ENCODE measurements around the gene SLAIN1. TPM values are rescaled to one million over a fixed set of nuclear protein-coding genes. Genes with fewer than 3 reads are reported as not detected.

The SLAIN1 gene
- total and polyA plus RNA-seq, 10 of the 15 experiments (the other 5 are each of a cell fraction or from before 2014, with no cell fraction given), result 11.9 to 140 (median 56.9) TPM

GRCh38 chr13:77742801-77743200 is 45.3 kb downstream of the SLAIN1 start (continued):
- TF ChIP-seq IRF3 (IDR thresholded peaks at IDR 0.05), result no peak
- no peak for TF ChIP-seq E4F1 (IDR thresholded peaks at IDR 0.05; ENCODE audit: borderline replicate concordance, partially characterized antibody)
- no peak for TF ChIP-seq LARP7 (IDR thresholded peaks at IDR 0.05)
- TF ChIP-seq IKZF2 (IDR thresholded peaks at IDR 0.05), result no peak
- no peak for TF ChIP-seq TCF3 (IDR thresholded peaks at IDR 0.05; ENCODE audit: borderline replicate concordance, insufficient read depth, low read depth, low read length)
- no peak for TF ChIP-seq ZSCAN29 (IDR thresholded peaks at IDR 0.05)
- no peak for TF ChIP-seq ESRRA (IDR thresholded peaks at IDR 0.05; ENCODE audit: low read length)

- no peak overlapping the region for H2AFZ ChIP-seq (ENCODE audit: control insufficient read depth, low read depth, low read length)
- ATAC-seq (peak; percentile 67), FAIRE-seq (no peak), DNase-seq (ENCODE audit: low read depth, low spot score) (no peak)
- intact Hi-C loops (cut with micrococcal nuclease; ENCODE audit: unreplicated experiment), result no loop called here
- H4K20me1 ChIP-seq (ENCODE audit: control insufficient read depth, insufficient read depth), result no peaks in the 10 kb centered on the region
- H3K4me1 ChIP-seq (ENCODE audit: control insufficient read depth, insufficient read depth, low read length), result peaks cover 3% of the 10 kb centered on the region; the same call in 1 of the 2 replicates
- BruUV-seq (replicated peaks), result no TSS peak
- 100% methylated on average over 1 of the region's 1 CpG for WGBS (ENCODE audit: insufficient coverage, insufficient replicate concordance, low lambda C conversion rate, missing lambda C conversion rate)
- H3K27ac ChIP-seq (ENCODE audit: control insufficient read depth, insufficient read depth), result no peak overlapping the region
- ChIA-PET RAD21 (ENCODE audit: unreplicated experiment) (no interaction called here), CTCF (interaction anchor here (0.6 to 9.6 kb wide), 2 partner anchors 90 to 149 kb away, joined by 3 to 225 read pairs; no protein-coding TSS in a partner anchor), POLR2A (no interaction called here), SMC1A (ENCODE audit: uncharacterized antibody, unreplicated experiment) (interaction anchor here (0.8 to 1.6 kb wide), 3 partner anchors 153 to 253 kb away, joined by 3 to 6 read pairs (median 4); no protein-coding TSS in a partner anchor)
- H3K79me2 ChIP-seq (ENCODE audit: control insufficient read depth, insufficient read depth, low read length), result no peaks in the 10 kb centered on the region
- no peak overlapping the region for H3K9ac ChIP-seq (ENCODE audit: control insufficient read depth, insufficient read depth, low read length)
- H3K36me3 ChIP-seq (ENCODE audit: control insufficient read depth in 2 of 2, insufficient read depth in 2 of 2, low read length in 1 of 2), result no peaks in the 10 kb centered on the region; a peak in 2 of 4 replicates
- no peaks in the 10 kb centered on the region for H3K9me3 ChIP-seq (replicated peaks; ENCODE audit: control insufficient read depth, insufficient read depth, low read length)
- no peak overlapping the region for H3K4me2 ChIP-seq (ENCODE audit: control insufficient read depth, insufficient read depth)
- no peak overlapping the region for H3K4me3 ChIP-seq
- in situ Hi-C loops (cut with MboI), result loop anchor here (5.0 kb wide), 1 partner anchor 243 kb away; no protein-coding TSS in a partner anchor
- H3K27me3 ChIP-seq (replicated peaks in 1 of 2; ENCODE audit: control insufficient read depth in 2 of 2, insufficient read depth in 2 of 2, low read length in 1 of 2), result no peaks in the 10 kb centered on the region
- no peak for TF ChIP-seq USF1 (IDR thresholded peaks at IDR 0.05; ENCODE audit: borderline replicate concordance, extremely low read length, insufficient read depth, low read depth, low read length)
- no peak for TF ChIP-seq E2F8 (IDR thresholded peaks at IDR 0.05; ENCODE audit: low read depth, partially characterized antibody)
- no peak for TF ChIP-seq ZNF274 (IDR thresholded peaks at IDR 0.05; ENCODE audit: insufficient read depth, insufficient read length)
- no peak for TF ChIP-seq EED (IDR thresholded peaks at IDR 0.05; ENCODE audit: low read depth)
Observed at GRCh38 chr13:77745784-77746183, 48.3 kb downstream of the SLAIN1 start.

Data from GM12878 (cell line).